MM.1S (cell line): ENCODE results near the gene CD164L2.
A peak's percentile ranks its signal among the peaks of the same experiment; 100 is the strongest.

Source experiments
- DNase-seq: peaks from one replicate; pipeline ENCODE4 v3.0.0-alpha.2; 2015
- H2AFZ ChIP-seq: fragments of 300-600 bp; sonication (generic); 2 replicates; pipeline ENCODE4 v1.6.0; 2016; ENCODE audit warnings: antibody characterized with exemption, low read length
- H3F3A ChIP-seq: fragments of 300-600 bp; sonication (generic); 2 replicates; pipeline ENCODE4 v1.6.1; 2016; ENCODE audit warnings: mild to moderate bottlenecking, antibody characterized with exemption, low read length, moderate library complexity, mixed read lengths; ENCODE audit not compliant: insufficient read depth
- H3K27ac ChIP-seq: fragments of 300-600 bp; sonication (generic); 2 replicates; pipeline ENCODE4 v1.5.1; 2016; ENCODE audit warnings: mild to moderate bottlenecking, low read length
- H3K27me3 ChIP-seq: fragments of 300-600 bp; sonication (generic); replicated peaks from 2 replicates; pipeline ENCODE4 v1.6.0; 2016; ENCODE audit warnings: low read length; ENCODE audit not compliant: insufficient read depth
- H3K36me3 ChIP-seq: fragments of 300-600 bp; sonication (generic); replicated peaks from 2 replicates; pipeline ENCODE4 v1.6.1; 2016; ENCODE audit warnings: mild to moderate bottlenecking, low read length, mixed read lengths; ENCODE audit not compliant: insufficient read depth
- H3K4me1 ChIP-seq: fragments of 300-600 bp; sonication (generic); 2 replicates; pipeline ENCODE4 v1.6.1; 2016; ENCODE audit warnings: low read length, mixed read lengths
- H3K4me2 ChIP-seq: fragments of 300-600 bp; sonication (generic); 2 replicates; pipeline ENCODE4 v1.6.0; 2016; ENCODE audit warnings: low read depth, low read length
- H3K4me3 ChIP-seq: fragments of 300-600 bp; sonication (generic); 2 replicates; pipeline ENCODE4 v1.5.1; 2016; ENCODE audit warnings: low read length, mixed read lengths
- H3K79me2 ChIP-seq: fragments of 300-600 bp; sonication (generic); 2 replicates; pipeline ENCODE4 v1.6.1; 2016; ENCODE audit warnings: mixed run types, low read length, mixed read lengths
- H3K9ac ChIP-seq: fragments of 300-600 bp; sonication (generic); 2 replicates; pipeline ENCODE4 v1.6.1; 2016; ENCODE audit warnings: low read length, mixed read lengths
- H3K9me2 ChIP-seq: fragments of 300-600 bp; sonication (generic); replicated peaks from 2 replicates; pipeline ENCODE4 v1.6.1; 2016; ENCODE audit warnings: mild to moderate bottlenecking, low read length, mixed read lengths; ENCODE audit not compliant: insufficient read depth
- H3K9me3 ChIP-seq: fragments of 300-600 bp; sonication (generic); replicated peaks from 2 replicates; pipeline ENCODE4 v1.6.1; 2016; ENCODE audit warnings: mild to moderate bottlenecking, low read length, mixed read lengths; ENCODE audit not compliant: insufficient read depth
- H4K20me1 ChIP-seq: fragments of 300-600 bp; sonication (generic); 2 replicates; pipeline ENCODE4 v1.6.1; 2016; ENCODE audit warnings: mild to moderate bottlenecking, low read length, moderate library complexity, mixed read lengths; ENCODE audit not compliant: insufficient read depth
- CTCF ChIP-seq: fragments of 300-600 bp; sonication (generic); IDR thresholded peaks from 2 replicates; pipeline ENCODE4 v1.5.1; 2016; ENCODE audit warnings: antibody characterized with exemption, low read length, mixed read lengths
- EZH2 ChIP-seq: fragments of 300-600 bp; sonication (generic); optimal IDR thresholded peaks from 2 replicates; pipeline ENCODE3; 2017; ENCODE audit warnings: low read depth, mild to moderate bottlenecking, antibody characterized with exemption, low read length, mixed read lengths
- EZH2phosphoT487 ChIP-seq: fragments of 300-600 bp; sonication (generic); IDR thresholded peaks from 2 replicates; pipeline ENCODE4 v1.6.1; 2018; ENCODE audit warnings: antibody characterized with exemption, low read length

The CD164L2 gene

DNA sequence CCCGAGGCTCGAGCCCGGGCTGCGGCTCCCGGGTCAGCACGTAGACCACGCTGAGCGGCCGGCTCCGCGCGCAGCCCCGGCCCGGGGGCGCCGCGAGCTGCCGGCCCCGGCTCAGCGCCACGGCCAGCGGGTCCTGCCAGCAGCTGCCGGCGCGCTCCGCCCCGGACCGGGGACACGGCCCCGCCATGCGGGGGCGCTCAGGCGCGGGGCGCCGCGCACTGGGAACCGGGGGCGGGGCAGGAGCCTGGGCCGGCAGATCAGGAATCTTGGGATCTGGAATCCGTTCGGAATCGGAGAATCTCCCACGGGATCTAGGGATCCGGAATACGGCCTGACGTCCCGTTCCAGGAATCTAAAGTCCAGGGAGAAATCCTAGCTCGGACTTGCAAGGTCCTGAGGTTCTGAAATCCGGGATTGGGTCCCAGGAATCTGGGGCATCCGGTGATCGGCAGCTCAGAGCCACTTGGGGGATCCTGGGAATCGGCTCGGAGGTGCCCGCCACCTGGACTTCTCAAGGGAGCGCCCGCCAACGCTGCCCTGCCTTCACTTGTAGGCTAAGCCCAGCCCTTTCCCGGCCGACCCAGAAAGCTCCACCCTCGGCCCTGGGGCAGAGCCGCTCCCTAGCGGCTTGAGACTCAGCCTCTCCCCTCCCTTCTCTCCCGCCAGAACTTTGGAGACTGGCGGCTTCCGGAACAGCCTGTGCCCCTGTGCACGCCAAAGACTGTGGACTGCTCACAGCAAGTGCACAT lies 16.5 kb downstream of the CD164L2 start, which contains the start of gene MAP3K6:
TSS of gene MAP3K6 (minus strand) at position 551 of the 749 bp plus-strand sequence. CDS start at position 187, 364 bp downstream.
- no peaks in the 10 kb centered on the region for H3K36me3 ChIP-seq
- H3K27me3 ChIP-seq = no peaks in the 10 kb centered on the region
- H3K79me2 ChIP-seq = no peaks in the 10 kb centered on the region
- peak; percentile 64 for DNase-seq
- peak within 1 kb of the TSS; percentile 51; the same call in 1 of the 2 replicates for H3K9ac ChIP-seq
- no peak within 1 kb of the TSS for H3K27ac ChIP-seq
- H3K4me3 ChIP-seq = peak within 1 kb of the TSS; percentile 79
- H3K4me2 ChIP-seq = peak within 1 kb of the TSS; percentile 99
- H3K9me3 ChIP-seq = no peaks in the 10 kb centered on the region
- TF ChIP-seq CTCF (peak; percentile 43), EZH2 (no peak), EZH2phosphoT487 (no peak)
- H3F3A ChIP-seq = peaks cover 3% of the 10 kb centered on the region; the same call in 1 of the 2 replicates
- H3K4me1 ChIP-seq = peaks cover 8% of the 10 kb centered on the region
- peak within 1 kb of the TSS; percentile 95 for H2AFZ ChIP-seq
- H4K20me1 ChIP-seq = no peaks in the 10 kb centered on the region
- H3K9me2 ChIP-seq = no peaks in the 10 kb centered on the region

DNA sequence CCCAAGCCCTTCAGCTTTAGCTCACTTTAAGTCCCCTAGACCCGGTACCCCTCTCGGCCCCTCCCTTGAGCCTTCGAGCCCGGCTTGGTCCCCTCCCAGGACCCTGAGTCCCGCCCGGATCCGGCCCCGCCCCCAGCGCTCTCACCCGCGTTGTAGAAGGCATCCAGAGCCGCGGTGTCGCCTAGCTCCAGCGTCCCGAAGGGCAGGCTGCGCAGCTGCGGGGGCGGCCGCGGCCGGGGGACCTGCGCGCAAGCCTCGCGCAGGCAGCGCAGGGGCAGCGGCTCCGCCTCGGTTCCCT lies 17.1 kb downstream of the CD164L2 start:
- Histone ChIP-seq H3K9me3 (no peaks in the 10 kb centered on the region), H3K4me1 (peaks cover 8% of the 10 kb centered on the region), H3F3A (peaks cover 3% of the 10 kb centered on the region; the same call in 1 of the 2 replicates), H3K9me2 (no peaks in the 10 kb centered on the region), H3K9ac (peak overlapping the region; percentile 46; the same call in 1 of the 2 replicates), H3K4me3 (peak overlapping the region; percentile 79), H3K79me2 (no peaks in the 10 kb centered on the region), H3K27ac (no peak overlapping the region), H3K36me3 (no peaks in the 10 kb centered on the region), H3K4me2 (peak overlapping the region; percentile 99), H4K20me1 (no peaks in the 10 kb centered on the region), H2AFZ (peak overlapping the region; percentile 95), H3K27me3 (no peaks in the 10 kb centered on the region)
- TF ChIP-seq EZH2 = no peak
- no peak for TF ChIP-seq CTCF
- no peak for TF ChIP-seq EZH2phosphoT487
- DNase-seq = peak; percentile 68

- peak overlapping the region; percentile 99 for H3K4me2 ChIP-seq
- peaks cover 8% of the 10 kb centered on the region for H3K4me1 ChIP-seq
- peaks cover 3% of the 10 kb centered on the region; the same call in 1 of the 2 replicates for H3F3A ChIP-seq
- no peaks in the 10 kb centered on the region for H3K79me2 ChIP-seq
- H3K9me2 ChIP-seq = no peaks in the 10 kb centered on the region
- H2AFZ ChIP-seq = peak overlapping the region; percentile 95
- DNase-seq = peak; percentile 73
- no peak for TF ChIP-seq EZH2
- no peak for TF ChIP-seq CTCF
- no peak for TF ChIP-seq EZH2phosphoT487
- H3K4me3 ChIP-seq = peak overlapping the region; percentile 79
- no peaks in the 10 kb centered on the region for H3K27me3 ChIP-seq
- H3K27ac ChIP-seq = no peak overlapping the region
- H3K9me3 ChIP-seq = no peaks in the 10 kb centered on the region
- H3K36me3 ChIP-seq = no peaks in the 10 kb centered on the region
- H3K9ac ChIP-seq = peak overlapping the region; percentile 46; the same call in 1 of the 2 replicates
- H4K20me1 ChIP-seq = no peaks in the 10 kb centered on the region
Measured at GRCh38 chr1:27365372-27366112, 17.6 kb downstream of the CD164L2 start.
